Testis (tissue), 2 donors: ENCODE measurements around the gene PEX19.

Experiments
- CTCF ChIP-seq, 3 experiments: fragments of 450-650 bp in 2 of 3; fragments of 200-600 bp in 1 of 3; sonication (generic) in 1 of 3; IDR thresholded peaks; one replicate each; pipeline ENCODE4 v1.5.1; 2016 to 2019; ENCODE audit warnings: antibody characterized with exemption in 3 of 3, mild to moderate bottlenecking in 2 of 3, moderate library complexity in 1 of 3
- POLR2A ChIP-seq: fragments of 450-650 bp; IDR thresholded peaks from one replicate; pipeline ENCODE4 v1.6.1; 2017; ENCODE audit warnings: antibody characterized with exemption, mild to moderate bottlenecking, moderate library complexity

- TF ChIP-seq CTCF (IDR thresholded peaks at IDR 0.05) (no peak), POLR2A (no peak)
Observed at GRCh38 chr1:160300173-160300572, 15.2 kb upstream of the PEX19 start.
